C4-2B (cell line): ENCODE results near the gene DPP6.

Experiments
- H3K27ac ChIP-seq: fragments of 450-650 bp; 2 replicates; pipeline ENCODE4 v1.5.1; 2017
- CTCF ChIP-seq: fragments of 450-650 bp; conservative IDR thresholded peaks from 2 replicates; pipeline ENCODE4 v1.5.1; 2017; ENCODE audit warnings: mild to moderate bottlenecking
- ZFX ChIP-seq: fragments of 450-650 bp; IDR thresholded peaks from 2 replicates; pipeline ENCODE4 v1.6.1; 2017

Gene DPP6

GRCh38 chr7:154843670-154844237 lies 791.6 kb downstream of the DPP6 start:
- TF ChIP-seq CTCF (no peak), ZFX (no peak)
- no peak overlapping the region for H3K27ac ChIP-seq

- no peak overlapping the region for H3K27ac ChIP-seq
Measured at GRCh38 chr7:154844499-154844898, 792.3 kb downstream of the DPP6 start.

GRCh38 chr7:154844955-154845354 lies 792.8 kb downstream of the DPP6 start:
- H3K27ac ChIP-seq, result no peak overlapping the region
- TF ChIP-seq ZFX (no peak), CTCF (no peak)

More at GRCh38 chr7:154844499-154844898, 792.3 kb downstream of the DPP6 start:
- no peak for TF ChIP-seq CTCF
- no peak for TF ChIP-seq ZFX

- TF ChIP-seq ZFX (no peak), CTCF (no peak)
- no peak overlapping the region for H3K27ac ChIP-seq
Measured at GRCh38 chr7:154848464-154848863, 796.3 kb downstream of the DPP6 start.

- H3K27ac ChIP-seq, result no peak overlapping the region
- TF ChIP-seq CTCF (no peak), ZFX (no peak)
Measured at GRCh38 chr7:154852205-154852604, 800.0 kb downstream of the DPP6 start.

GRCh38 chr7:154853063-154853726 lies 801.0 kb downstream of the DPP6 start:
- H3K27ac ChIP-seq, result no peak overlapping the region
- no peak for TF ChIP-seq ZFX
- no peak for TF ChIP-seq CTCF

GRCh38 chr7:154853727-154854095 lies 801.5 kb downstream of the DPP6 start:
- H3K27ac ChIP-seq, result no peak overlapping the region
- TF ChIP-seq ZFX (no peak), CTCF (no peak)
